Suprapubic skin (tissue), 3 donors: Measurements from ENCODE around the gene SDCBP2.

Experiments used
- POLR2AphosphoS5 ChIP-seq, 3 donors: sonication (generic); formaldehyde crosslinking; IDR thresholded peaks; one replicate each; pipeline ENCODE4 v1.6.1; 2017; ENCODE audit warnings: antibody characterized with exemption in 3 of 3
- TF ChIP-seq, protein P1 (sequence below), 2 donors: fragments of 200-600 bp in 1 of 2; fragments of 450-650 bp in 1 of 2; sonication (generic) in 1 of 2; IDR thresholded peaks; one replicate each; pipeline ENCODE4 v1.5.1; 2016 to 2019; ENCODE audit warnings: antibody characterized with exemption in 2 of 2, mild to moderate bottlenecking in 1 of 2, moderate library complexity in 1 of 2

DNA sequence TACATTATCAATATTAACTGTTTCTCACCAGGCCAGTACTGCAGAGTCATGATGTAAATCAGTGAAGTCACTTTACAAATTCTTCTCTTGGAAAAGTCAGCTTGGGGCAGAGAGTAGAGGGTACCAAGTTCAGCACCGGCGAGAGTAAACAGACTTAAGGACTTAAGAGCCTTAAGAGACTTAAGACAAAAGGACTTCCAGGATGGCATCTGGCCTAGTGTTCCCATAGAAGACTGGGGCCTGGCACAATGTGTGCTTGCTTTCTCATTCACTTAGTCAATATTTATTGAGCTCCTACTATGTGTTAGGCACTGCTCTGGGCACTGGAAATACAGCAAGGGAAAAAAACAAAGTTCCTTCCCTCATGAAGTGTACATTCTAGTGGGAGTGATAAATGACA is 64.2 kb downstream of the SDCBP2 start:
- TF ChIP-seq, protein P1, sequence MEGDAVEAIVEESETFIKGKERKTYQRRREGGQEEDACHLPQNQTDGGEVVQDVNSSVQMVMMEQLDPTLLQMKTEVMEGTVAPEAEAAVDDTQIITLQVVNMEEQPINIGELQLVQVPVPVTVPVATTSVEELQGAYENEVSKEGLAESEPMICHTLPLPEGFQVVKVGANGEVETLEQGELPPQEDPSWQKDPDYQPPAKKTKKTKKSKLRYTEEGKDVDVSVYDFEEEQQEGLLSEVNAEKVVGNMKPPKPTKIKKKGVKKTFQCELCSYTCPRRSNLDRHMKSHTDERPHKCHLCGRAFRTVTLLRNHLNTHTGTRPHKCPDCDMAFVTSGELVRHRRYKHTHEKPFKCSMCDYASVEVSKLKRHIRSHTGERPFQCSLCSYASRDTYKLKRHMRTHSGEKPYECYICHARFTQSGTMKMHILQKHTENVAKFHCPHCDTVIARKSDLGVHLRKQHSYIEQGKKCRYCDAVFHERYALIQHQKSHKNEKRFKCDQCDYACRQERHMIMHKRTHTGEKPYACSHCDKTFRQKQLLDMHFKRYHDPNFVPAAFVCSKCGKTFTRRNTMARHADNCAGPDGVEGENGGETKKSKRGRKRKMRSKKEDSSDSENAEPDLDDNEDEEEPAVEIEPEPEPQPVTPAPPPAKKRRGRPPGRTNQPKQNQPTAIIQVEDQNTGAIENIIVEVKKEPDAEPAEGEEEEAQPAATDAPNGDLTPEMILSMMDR (IDR thresholded peaks at IDR 0.05), result no peak
- no peak for TF ChIP-seq POLR2AphosphoS5 (IDR thresholded peaks at IDR 0.05)
